ENCODE measurements around the gene DMD. TPM values are rescaled to one million over a fixed set of nuclear protein-coding genes. Genes with fewer than 3 reads are reported as not detected.
A peak's percentile ranks its signal among the peaks of the same experiment; 100 is the strongest.

The DMD gene
- polyA plus RNA-seq, 2 of the 4 experiments (the other 2 are of a cell fraction) = 0.03 TPM; not detected in 1

DNA sequence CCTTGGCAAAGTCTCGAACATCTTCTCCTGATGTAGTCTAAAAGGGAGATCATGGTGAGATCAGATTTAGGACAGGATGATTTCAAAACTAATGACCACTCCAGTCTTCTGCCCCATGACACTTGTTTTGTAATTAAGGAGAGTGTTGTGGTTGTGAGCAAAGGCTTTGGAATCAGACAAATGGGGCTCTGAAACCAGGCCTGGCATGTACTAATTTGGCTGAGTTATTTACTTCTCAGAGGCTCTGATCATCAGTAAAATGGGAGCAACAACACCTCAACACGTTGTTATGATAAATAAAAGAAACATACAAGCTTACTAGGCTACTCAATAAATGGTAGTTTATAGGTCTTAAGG is 2032.6 kb downstream of the DMD start:
- Histone ChIP-seq H3K4me1 (no peaks in the 10 kb centered on the region), H3K4me2 (no peak overlapping the region), H3K9me3 (no peaks in the 10 kb centered on the region), H3K27ac (no peak overlapping the region), H3K4me3 (no peak overlapping the region)
- TF ChIP-seq, protein P1, sequence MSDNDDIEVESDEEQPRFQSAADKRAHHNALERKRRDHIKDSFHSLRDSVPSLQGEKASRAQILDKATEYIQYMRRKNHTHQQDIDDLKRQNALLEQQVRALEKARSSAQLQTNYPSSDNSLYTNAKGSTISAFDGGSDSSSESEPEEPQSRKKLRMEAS (IDR thresholded peaks at IDR 0.05) = no peak
- no peak for TF ChIP-seq MYC (IDR thresholded peaks at IDR 0.05; ENCODE audit: borderline replicate concordance, low read length)
- TF ChIP-seq EP300 (IDR thresholded peaks at IDR 0.05) = no peak
- TF ChIP-seq CEBPB (IDR thresholded peaks at IDR 0.05) = no peak
- TF ChIP-seq RFX5 (IDR thresholded peaks at IDR 0.05) = no peak
- TF ChIP-seq, protein P2, sequence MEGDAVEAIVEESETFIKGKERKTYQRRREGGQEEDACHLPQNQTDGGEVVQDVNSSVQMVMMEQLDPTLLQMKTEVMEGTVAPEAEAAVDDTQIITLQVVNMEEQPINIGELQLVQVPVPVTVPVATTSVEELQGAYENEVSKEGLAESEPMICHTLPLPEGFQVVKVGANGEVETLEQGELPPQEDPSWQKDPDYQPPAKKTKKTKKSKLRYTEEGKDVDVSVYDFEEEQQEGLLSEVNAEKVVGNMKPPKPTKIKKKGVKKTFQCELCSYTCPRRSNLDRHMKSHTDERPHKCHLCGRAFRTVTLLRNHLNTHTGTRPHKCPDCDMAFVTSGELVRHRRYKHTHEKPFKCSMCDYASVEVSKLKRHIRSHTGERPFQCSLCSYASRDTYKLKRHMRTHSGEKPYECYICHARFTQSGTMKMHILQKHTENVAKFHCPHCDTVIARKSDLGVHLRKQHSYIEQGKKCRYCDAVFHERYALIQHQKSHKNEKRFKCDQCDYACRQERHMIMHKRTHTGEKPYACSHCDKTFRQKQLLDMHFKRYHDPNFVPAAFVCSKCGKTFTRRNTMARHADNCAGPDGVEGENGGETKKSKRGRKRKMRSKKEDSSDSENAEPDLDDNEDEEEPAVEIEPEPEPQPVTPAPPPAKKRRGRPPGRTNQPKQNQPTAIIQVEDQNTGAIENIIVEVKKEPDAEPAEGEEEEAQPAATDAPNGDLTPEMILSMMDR (IDR thresholded peaks at IDR 0.05) = no peak
- no peak for TF ChIP-seq FOXS1 (CRISPR knock-in tag; IDR thresholded peaks at IDR 0.05)
- no peak for TF ChIP-seq ZFP36 (IDR thresholded peaks at IDR 0.05; ENCODE audit: borderline replicate concordance, partially characterized antibody)
- TF ChIP-seq BHLHE40 (IDR thresholded peaks at IDR 0.05; ENCODE audit: low read depth, low read length) = no peak
- TF ChIP-seq, protein P3, sequence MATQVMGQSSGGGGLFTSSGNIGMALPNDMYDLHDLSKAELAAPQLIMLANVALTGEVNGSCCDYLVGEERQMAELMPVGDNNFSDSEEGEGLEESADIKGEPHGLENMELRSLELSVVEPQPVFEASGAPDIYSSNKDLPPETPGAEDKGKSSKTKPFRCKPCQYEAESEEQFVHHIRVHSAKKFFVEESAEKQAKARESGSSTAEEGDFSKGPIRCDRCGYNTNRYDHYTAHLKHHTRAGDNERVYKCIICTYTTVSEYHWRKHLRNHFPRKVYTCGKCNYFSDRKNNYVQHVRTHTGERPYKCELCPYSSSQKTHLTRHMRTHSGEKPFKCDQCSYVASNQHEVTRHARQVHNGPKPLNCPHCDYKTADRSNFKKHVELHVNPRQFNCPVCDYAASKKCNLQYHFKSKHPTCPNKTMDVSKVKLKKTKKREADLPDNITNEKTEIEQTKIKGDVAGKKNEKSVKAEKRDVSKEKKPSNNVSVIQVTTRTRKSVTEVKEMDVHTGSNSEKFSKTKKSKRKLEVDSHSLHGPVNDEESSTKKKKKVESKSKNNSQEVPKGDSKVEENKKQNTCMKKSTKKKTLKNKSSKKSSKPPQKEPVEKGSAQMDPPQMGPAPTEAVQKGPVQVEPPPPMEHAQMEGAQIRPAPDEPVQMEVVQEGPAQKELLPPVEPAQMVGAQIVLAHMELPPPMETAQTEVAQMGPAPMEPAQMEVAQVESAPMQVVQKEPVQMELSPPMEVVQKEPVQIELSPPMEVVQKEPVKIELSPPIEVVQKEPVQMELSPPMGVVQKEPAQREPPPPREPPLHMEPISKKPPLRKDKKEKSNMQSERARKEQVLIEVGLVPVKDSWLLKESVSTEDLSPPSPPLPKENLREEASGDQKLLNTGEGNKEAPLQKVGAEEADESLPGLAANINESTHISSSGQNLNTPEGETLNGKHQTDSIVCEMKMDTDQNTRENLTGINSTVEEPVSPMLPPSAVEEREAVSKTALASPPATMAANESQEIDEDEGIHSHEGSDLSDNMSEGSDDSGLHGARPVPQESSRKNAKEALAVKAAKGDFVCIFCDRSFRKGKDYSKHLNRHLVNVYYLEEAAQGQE (IDR thresholded peaks at IDR 0.05) = no peak
- TF ChIP-seq SMC3 (IDR thresholded peaks at IDR 0.05) = no peak
- no peak for TF ChIP-seq TP53 (CRISPR knock-in tag; IDR thresholded peaks at IDR 0.05)
- TF ChIP-seq EHMT2 (IDR thresholded peaks at IDR 0.05; ENCODE audit: low read depth) = no peak
- TF ChIP-seq POLR2A (IDR thresholded peaks at IDR 0.05; ENCODE audit: low read length) = no peak
- FAIRE-seq (no peak), ATAC-seq (no peak), DNase-seq (ENCODE audit: low read depth in 1 of 2, low spot score in 1 of 2) (no peak)
- WGBS (ENCODE audit: missing lambda C conversion rate) = 3% methylated on average over 2 of the region's 2 CpGs
- ChIA-PET POLR2A (no interaction called here), CTCF (no interaction called here)

DNA sequence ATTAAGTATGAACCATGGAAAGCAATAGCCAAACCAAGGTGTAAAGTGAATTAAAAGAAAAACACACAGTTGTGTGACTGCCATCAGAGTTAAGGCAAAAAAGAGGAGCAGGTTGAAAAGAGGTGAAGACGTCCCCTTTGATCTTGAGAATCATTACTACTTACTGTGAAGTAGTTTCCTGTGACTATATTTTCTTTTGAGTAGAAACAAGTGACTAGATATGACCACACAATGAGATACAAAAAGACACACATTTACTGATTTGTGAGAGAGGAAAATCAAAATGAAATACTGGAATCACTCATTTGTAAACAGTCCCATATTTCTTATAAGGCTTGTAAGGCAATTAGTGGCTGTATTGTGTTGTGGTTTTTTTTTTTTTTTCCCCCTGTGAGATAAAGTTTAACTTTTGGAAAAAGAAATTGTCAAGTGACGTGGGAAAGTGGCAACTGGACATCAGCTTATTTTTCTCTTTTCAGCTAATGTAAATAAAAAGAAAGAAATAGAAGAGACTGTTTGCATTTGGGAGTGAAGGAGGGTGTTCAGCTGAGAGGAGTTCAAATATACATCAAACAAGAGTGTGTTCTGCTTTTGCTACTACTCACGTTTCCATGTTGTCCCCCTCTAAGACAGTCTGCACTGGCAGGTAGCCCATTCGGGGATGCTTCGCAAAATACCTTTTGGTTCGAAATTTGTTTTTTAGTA is 2033.1 kb downstream of the DMD start:
- peak; percentile 61 for FAIRE-seq

More for the DNA sequence above, 2033.1 kb downstream of the DMD start:
- DNase-seq (ENCODE audit: low read depth in 1 of 2, low spot score in 1 of 2) = no peak
- H3K9me3 ChIP-seq = no peaks in the 10 kb centered on the region
- POLR2A ChIA-PET = no interaction called here
- CTCF ChIA-PET = no interaction called here
- no peak for TF ChIP-seq HOXB13 (CRISPR knock-in tag; IDR thresholded peaks at IDR 0.05; ENCODE audit: low read depth)
- TF ChIP-seq KDM5A (IDR thresholded peaks at IDR 0.05) = no peak
- TF ChIP-seq, protein P4, sequence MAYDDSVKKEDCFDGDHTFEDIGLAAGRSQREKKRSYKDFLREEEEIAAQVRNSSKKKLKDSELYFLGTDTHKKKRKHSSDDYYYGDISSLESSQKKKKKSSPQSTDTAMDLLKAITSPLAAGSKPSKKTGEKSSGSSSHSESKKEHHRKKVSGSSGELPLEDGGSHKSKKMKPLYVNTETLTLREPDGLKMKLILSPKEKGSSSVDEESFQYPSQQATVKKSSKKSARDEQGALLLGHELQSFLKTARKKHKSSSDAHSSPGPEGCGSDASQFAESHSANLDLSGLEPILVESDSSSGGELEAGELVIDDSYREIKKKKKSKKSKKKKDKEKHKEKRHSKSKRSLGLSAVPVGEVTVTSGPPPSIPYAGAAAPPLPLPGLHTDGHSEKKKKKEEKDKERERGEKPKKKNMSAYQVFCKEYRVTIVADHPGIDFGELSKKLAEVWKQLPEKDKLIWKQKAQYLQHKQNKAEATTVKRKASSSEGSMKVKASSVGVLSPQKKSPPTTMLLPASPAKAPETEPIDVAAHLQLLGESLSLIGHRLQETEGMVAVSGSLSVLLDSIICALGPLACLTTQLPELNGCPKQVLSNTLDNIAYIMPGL (CRISPR knock-in tag; IDR thresholded peaks at IDR 0.05; ENCODE audit: borderline replicate concordance) = no peak
- TF ChIP-seq, protein P5, sequence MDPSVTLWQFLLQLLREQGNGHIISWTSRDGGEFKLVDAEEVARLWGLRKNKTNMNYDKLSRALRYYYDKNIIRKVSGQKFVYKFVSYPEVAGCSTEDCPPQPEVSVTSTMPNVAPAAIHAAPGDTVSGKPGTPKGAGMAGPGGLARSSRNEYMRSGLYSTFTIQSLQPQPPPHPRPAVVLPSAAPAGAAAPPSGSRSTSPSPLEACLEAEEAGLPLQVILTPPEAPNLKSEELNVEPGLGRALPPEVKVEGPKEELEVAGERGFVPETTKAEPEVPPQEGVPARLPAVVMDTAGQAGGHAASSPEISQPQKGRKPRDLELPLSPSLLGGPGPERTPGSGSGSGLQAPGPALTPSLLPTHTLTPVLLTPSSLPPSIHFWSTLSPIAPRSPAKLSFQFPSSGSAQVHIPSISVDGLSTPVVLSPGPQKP (IDR thresholded peaks at IDR 0.05; ENCODE audit: low read depth, low read length) = no peak
- no peak for TF ChIP-seq EP300 (IDR thresholded peaks at IDR 0.05)
- no peak for TF ChIP-seq BHLHE40 (IDR thresholded peaks at IDR 0.05; ENCODE audit: low read depth, low read length)
- TF ChIP-seq NPAS2 (CRISPR knock-in tag; IDR thresholded peaks at IDR 0.05; ENCODE audit: borderline replicate concordance) = no peak
- no peak for TF ChIP-seq JUNB (IDR thresholded peaks at IDR 0.05)
- no peak for TF ChIP-seq MAFK (IDR thresholded peaks at IDR 0.05; ENCODE audit: partially characterized antibody)
- no peak for TF ChIP-seq GATA3 (IDR thresholded peaks at IDR 0.05; ENCODE audit: borderline replicate concordance)
- no peak for TF ChIP-seq ZC3H11A (IDR thresholded peaks at IDR 0.05)
- TF ChIP-seq ZFP36 (IDR thresholded peaks at IDR 0.05; ENCODE audit: borderline replicate concordance, partially characterized antibody) = no peak
- TF ChIP-seq, protein P6, sequence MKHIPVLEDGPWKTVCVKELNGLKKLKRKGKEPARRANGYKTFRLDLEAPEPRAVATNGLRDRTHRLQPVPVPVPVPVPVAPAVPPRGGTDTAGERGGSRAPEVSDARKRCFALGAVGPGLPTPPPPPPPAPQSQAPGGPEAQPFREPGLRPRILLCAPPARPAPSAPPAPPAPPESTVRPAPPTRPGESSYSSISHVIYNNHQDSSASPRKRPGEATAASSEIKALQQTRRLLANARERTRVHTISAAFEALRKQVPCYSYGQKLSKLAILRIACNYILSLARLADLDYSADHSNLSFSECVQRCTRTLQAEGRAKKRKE (CRISPR knock-in tag; IDR thresholded peaks at IDR 0.05; ENCODE audit: low read depth) = no peak
- no peak for TF ChIP-seq MYC (IDR thresholded peaks at IDR 0.05; ENCODE audit: borderline replicate concordance, low read length)
- no peak for TF ChIP-seq ZSCAN20 (CRISPR knock-in tag; IDR thresholded peaks at IDR 0.05)
- TF ChIP-seq RNF2 (IDR thresholded peaks at IDR 0.05; ENCODE audit: borderline replicate concordance, low read depth) = no peak
- TF ChIP-seq SREBF2 (IDR thresholded peaks at IDR 0.05) = no peak
- ATAC-seq = no peak
- no peak overlapping the region for H3K4me2 ChIP-seq
- WGBS (ENCODE audit: missing lambda C conversion rate) = 26% methylated on average over 6 of the region's 6 CpGs
- H3K4me3 ChIP-seq = no peak overlapping the region
- H3K4me1 ChIP-seq = no peaks in the 10 kb centered on the region
- H3K27ac ChIP-seq = no peak overlapping the region

Data from A549 (cell line).